ENCODE measurements around the gene EGR2.

The EGR2 gene

DNA sequence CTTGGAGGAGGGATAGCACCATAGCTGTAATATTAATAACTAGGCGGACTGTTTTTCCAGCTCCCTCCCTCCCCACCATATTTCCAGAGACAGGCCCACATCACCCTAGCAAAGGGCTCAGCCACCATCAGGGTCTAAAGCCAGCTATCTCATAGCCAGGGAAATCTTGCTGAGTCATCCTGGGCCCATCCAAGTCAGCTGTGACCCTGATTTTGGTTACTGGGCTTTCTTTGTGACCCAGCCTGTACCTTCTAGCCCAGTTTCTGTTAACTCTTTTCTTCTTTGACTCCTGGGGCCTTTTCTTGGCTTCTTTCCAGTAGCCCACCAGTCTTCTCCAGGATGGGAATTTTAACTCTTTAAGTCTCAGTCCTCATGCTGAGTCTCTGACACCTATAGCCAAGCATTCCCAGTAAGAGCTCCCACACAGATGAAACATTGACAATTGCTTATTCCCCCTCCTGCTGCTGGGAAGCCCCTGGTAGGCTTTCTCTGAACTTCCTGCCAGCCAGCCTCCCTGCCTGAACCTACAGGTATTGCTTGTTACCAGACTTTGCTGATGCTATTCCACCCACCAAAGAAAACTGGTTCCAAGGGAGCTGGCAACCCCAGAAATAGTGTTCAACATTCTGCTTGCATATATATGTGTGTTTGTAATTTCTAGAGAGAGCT, 46.5 kb downstream of the EGR2 start:
- no peak overlapping the region for H3K4me3 ChIP-seq (ENCODE audit: low read depth, low read length)
- in situ Hi-C loops (cut with HindIII; ENCODE audit: low sequenced_read_pairs) = no loop called here
- TF ChIP-seq CTCF (IDR thresholded peaks at IDR 0.05; ENCODE audit: low read depth, low read length, missing control alignments) = no peak
- no peak for DNase-seq (ENCODE audit: low read depth)

DNA sequence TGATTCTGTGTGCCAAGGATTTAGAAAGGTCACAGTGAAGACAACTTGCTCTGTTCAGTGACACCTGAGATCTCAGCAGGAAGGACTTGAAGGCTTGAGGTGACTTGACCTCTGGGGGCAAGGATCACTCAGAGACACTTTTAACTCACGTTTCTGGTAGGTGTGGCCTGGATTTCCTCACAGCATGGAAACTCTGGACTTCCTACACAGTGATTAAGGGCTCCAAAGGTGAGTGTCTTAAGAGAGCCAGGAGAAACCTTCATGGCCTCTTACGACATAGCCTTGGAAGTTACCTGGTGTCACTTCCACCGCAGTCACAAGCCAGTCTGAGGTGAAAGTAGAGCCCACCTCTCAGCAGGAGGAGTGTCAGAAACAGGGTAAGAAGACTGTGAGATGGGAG, 49.8 kb downstream of the EGR2 start:
- in situ Hi-C loops (cut with HindIII; ENCODE audit: low sequenced_read_pairs) = no loop called here
- no peak for DNase-seq (ENCODE audit: low read depth)
- no peak for TF ChIP-seq CTCF (IDR thresholded peaks at IDR 0.05; ENCODE audit: low read depth, low read length, missing control alignments)
- no peak overlapping the region for H3K4me3 ChIP-seq (ENCODE audit: low read depth, low read length)

GRCh38 chr10:62765726-62766125, 50.4 kb downstream of the EGR2 start:
- TF ChIP-seq CTCF (IDR thresholded peaks at IDR 0.05; ENCODE audit: low read depth, low read length, missing control alignments) = no peak
- DNase-seq (ENCODE audit: low read depth) = no peak
- H3K4me3 ChIP-seq (ENCODE audit: low read depth, low read length) = no peak overlapping the region
- in situ Hi-C loops (cut with HindIII; ENCODE audit: low sequenced_read_pairs) = no loop called here

DNA sequence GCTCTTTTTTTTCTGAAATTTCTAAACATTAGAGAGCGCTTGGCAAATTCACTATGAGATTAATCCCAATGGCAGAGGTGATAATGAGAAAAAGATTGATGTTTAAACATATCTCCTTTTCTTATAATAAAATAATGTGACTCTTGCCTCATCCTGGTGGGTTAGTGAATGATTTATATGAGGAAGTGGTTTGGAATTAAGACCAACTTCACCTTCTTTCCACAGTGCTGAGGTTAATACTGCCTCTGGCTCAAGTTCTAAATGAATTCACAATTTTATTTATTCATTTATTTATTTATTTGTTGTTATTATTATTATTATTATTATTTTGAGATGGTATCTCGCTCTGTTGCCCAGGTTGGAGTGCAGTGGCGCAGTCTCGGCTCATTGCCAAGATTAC, 52.2 kb downstream of the EGR2 start:
- no peak for TF ChIP-seq CTCF (IDR thresholded peaks at IDR 0.05; ENCODE audit: low read depth, low read length, missing control alignments)
- in situ Hi-C loops (cut with HindIII; ENCODE audit: low sequenced_read_pairs) = no loop called here
- DNase-seq (ENCODE audit: low read depth) = no peak
- H3K4me3 ChIP-seq (ENCODE audit: low read depth, low read length) = no peak overlapping the region

- no peak for TF ChIP-seq CTCF (IDR thresholded peaks at IDR 0.05; ENCODE audit: low read depth, low read length, missing control alignments)
- in situ Hi-C loops (cut with HindIII; ENCODE audit: low sequenced_read_pairs) = no loop called here
- DNase-seq (ENCODE audit: low read depth) = no peak
- no peak overlapping the region for H3K4me3 ChIP-seq (ENCODE audit: low read depth, low read length)
These were observed 53.0 kb downstream of the EGR2 start for GRCh38 chr10:62763155-62763554.

Data from astrocyte of the cerebellum (primary cell).